GM19351 (cell line): ENCODE data around the gene C12orf75.
"Not testable (repeated sequence)": the region's sequence is repeated elsewhere in the genome, so short reads cannot be mapped to it uniquely, and the experiment has no call there.

ENCODE experiments used
- ATAC-seq: cut with Tn5 transposase; IDR thresholded peaks from one replicate; pipeline ENCODE4 v1.9.1; 2021; ENCODE audit warnings: mild to moderate bottlenecking, moderate library complexity; ENCODE audit not compliant: unreplicated experiment

The C12orf75 gene

DNA sequence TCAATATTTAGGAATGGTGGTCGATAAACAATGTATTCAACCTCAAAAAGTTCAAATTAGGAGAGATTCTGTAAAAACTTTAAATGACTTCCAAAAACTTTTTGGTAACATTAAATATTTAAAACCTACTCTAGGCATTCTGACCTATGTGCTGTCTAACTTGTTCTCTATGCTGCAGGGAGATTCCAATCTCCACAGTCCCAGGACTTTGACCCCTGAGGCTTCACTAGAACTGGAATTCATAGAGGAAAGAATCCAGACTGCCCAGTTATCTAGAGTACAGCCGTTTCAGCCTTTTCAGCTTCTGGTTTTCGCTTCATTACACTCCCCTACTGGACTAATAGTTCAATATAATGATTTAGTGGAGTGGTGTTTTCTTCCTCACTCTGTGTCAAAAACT lies 21.1 kb upstream of the C12orf75 start:
- not testable (repeated sequence) for ATAC-seq

DNA sequence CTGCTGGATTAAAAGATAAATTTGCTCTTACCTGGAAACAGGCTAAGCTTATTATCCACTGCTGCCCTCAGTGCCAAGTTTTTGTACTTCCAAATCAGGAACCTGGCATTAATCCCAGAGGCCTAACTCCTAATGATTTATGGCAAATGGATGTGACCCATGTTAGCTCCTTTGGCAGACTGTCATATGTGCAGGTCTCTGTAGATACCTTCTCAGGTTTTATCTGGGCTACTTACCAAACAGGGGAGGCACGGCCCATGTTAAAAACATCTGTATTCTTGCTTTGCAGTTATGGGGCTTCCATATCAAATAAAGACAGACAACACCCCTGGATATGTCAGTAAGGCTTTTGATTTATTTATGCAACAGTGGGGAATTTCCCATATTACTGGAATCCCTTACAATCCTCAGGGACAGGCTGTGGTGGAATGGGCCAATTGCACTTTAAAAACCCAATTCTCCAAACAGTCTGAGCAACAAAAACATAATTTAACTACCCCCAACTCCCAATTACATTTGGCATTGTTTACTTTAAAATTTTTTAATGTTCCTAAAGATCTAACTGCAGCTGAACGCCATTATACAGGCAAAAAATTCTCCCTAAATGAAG lies 19.9 kb upstream of the C12orf75 start:
- ATAC-seq = not testable (repeated sequence)

DNA sequence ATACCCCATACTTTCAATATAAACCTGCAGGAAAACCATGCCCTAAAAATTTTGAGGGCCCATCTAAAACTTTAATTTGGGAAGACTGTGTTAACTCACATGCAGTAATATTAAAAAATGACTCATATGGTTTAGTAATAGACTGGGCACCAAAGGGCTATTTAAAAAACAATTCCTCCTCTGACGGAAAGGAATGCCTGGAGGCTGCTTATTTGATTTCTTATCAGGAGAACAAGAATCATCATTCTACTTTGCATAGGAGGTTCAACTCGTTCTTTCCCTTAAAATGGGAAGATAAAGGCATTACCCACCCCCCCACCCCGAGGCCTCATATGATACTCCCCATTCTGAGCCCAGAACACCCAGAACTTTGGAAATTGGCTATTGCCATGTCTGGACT lies 18.6 kb upstream of the C12orf75 start:
- not testable (repeated sequence) for ATAC-seq

DNA sequence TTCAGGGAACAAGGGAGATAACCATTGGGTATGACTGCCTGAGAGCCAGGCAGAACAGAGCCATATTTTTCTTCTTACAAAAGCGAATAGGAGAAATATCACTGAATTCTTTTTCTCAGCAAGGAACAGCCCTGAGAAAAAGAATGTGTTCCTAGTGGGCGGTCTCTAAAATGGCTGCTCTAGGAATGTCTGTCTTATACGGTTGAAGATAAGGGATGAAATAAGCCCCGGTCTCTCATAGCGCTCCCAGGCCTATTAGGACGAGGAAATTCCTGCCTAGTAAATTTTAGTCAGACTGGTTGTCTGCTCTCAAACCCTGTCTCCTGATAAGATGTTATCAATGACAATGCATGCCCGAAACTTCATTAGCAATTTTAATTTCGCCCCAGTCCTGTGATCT lies 16.7 kb upstream of the C12orf75 start:
- not testable (repeated sequence) for ATAC-seq

DNA sequence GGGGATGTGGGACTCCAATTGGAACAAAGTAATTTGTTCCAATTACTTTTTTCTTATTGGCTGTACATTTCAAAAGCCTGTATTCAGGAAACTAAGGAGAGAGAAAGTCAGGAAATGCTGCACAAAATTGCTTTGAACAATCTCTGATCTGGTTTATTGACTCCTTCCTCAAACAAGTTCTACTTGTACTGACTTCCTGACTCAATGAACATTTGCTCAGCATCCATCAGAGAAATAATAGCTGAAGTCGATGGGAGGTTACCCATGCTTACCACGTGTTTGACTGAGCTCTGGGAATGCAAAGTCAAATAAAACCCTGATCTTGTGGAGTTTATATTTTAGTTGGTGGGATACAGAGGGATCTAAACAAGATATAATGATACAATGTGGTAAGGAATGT lies 15.4 kb upstream of the C12orf75 start:
- ATAC-seq = no peak

DNA sequence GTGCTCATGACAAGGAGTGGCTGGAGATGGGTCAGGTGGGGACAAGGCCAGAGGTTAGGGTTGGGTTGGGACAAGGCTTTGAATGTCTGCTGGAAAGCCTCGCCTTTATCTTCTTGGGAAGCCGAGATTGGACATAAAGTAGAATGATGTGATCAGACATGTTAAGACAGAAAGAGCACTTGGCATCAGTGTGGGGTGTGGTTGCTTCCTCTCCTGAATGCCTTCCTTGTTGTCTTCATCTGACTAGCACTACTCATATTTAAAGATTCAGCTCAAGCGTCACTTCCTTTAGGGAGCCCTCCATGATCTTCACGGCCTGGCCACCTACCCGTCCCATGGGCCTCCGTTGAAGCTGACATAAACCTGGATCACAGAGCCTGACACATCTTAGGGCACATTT lies 14.8 kb upstream of the C12orf75 start:
- no peak for ATAC-seq

DNA sequence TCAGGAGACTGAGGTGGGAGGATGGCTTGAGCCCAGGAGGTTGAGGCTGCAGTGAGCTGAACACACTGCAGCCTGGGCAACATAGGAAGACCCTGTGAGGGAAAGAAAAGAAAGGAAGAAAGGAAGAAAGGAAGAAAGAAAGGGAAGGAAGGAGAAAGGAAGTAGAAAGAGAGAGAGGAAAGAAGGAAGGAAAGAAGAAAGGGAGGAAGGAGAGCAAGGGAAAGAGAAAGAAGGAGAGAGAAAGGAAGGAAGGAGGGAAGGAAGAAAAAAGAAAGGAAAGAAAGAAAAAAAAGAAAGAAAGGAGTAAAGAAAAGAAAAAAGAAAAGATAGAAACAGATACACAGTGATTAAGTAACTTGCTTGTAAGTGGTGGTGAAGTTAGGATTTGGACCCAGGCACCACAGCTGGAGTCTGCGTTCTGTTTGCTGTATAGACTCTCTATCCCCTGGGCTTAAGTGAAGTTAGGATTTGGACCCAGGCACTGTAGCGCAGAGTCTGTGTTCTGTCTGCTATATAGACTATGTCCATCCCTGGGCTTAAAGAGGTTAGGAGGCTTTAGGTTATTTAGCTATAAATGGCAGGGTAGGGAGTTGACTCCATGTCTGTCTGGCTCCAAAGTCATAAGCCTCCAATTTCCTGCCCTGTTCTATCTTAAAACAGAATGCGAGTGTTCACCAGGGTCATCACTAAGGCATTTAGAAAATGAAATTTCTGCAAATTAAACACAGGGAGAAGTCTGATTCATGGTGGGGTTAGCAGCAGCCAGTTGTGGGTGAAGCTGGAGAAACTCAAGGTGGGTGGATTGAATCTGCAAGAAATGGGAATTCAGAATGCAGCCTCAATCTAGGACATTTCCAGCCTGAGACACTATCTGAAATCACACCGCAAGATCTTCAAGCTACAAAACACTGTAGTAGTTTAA lies 13.3 kb upstream of the C12orf75 start:
- no peak for ATAC-seq

DNA sequence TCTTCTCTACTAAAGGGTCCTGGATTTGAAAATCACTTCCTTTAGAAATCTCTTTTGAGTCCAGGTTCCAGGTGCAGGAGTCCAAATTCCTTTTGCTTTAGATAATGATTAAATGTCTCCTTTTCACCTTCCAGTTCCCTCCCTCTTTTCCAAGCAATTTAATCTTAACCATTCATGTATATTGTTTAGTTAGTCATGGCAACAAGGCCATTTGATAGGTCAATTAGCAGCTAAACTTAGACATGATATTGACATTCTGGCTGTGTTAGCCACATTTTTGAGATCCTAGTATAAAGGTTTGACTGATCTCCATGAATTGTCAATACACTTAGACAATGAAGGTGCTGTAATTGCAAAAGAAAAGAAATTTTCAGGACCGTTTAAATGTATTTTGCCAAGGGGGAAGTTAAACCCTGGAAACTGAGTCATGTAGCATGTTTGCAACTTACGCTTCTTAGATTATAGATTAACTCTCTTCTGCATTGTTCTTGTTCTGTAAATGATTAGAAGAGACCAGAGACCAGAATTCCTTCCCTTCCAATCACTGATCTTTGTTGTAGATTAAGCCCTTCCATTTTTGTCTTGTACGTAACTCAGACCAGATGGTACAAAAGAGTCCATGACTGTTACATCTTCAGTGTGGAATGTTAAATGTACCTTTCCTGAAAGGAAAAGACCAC lies 12.4 kb upstream of the C12orf75 start:
- no peak for ATAC-seq

DNA sequence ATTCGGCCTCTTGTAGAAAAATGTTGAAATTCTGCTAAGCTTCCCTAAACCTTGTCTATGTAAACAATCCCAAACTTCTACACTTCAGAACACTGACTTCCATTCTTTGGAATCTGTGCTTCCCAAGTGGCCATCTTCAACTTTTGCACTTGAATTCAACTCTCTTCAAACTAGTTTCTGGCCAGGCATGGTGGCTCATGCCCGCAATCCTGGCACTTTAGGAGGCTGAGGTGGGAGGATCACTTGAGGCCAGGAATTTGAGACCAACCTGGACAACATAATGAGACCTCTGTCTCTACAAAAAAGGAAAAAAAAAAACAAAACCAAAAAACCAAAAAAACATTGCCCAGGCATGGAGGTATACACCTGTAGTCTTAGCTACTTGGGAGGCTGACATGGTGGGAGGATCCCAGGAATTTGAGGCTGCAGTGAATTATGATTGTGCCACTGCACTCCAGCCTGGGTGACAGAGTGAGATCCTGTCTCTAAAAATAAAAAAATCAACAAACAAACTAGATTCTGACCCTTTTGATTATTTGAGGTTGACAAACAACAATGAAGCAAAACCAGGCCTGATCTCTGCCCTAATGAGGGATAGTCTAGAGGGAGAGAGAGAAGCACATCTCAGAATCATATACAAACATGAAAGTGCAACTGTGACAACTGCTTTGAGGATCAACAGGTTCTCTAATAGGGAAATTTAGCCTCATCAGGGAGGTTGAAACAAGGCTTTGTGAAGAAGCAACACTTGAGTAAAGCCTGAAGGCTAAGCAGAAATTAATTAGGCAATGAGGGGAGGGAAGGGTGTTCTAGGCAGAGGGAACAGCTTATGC lies 11.6 kb upstream of the C12orf75 start:
- ATAC-seq = no peak

DNA sequence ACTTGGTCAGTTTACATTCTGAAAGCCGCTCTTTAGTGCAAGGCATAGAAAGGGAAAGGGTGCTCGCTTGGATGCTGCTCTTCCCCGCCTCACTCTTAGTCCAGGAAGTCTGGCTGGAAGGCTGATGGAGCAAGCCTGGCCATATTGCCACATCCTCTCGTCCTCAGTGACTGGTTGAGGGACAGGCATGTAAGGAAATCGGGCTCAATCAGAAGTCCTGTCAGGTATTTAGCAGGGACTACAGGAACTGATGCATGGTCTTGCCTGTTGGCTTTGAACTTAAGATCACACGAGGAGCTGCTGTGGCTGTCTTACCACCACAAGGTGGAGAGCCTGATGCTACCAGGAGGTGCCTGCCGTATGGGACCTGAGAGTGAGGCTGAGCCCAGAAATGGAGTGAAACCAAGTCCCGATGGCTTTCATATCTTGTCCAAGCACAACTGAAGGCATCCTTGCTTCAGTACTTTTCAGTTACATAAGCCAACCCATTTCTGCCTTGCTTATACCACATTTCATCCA lies 10.7 kb upstream of the C12orf75 start:
- no peak for ATAC-seq

DNA sequence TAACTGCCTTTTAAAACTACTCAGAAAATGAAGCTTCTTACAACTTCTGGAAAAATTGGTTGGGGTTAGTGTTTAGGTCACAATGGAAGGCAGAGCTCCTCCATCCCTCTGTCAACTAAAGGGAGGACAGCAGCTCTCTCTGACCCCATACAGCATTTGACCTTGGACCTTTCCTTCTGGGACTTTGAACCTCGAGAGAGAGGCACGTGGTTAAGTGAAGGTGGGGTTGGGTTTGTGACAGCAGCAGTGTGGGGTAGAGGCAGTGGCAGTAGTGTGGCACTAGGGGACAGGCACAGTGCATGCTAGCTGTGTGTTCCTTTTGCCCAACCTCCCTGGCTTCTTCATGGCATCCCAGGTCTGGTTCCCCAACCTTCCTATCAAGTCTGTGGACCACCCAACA lies 9.4 kb upstream of the C12orf75 start:
- ATAC-seq = no peak

DNA sequence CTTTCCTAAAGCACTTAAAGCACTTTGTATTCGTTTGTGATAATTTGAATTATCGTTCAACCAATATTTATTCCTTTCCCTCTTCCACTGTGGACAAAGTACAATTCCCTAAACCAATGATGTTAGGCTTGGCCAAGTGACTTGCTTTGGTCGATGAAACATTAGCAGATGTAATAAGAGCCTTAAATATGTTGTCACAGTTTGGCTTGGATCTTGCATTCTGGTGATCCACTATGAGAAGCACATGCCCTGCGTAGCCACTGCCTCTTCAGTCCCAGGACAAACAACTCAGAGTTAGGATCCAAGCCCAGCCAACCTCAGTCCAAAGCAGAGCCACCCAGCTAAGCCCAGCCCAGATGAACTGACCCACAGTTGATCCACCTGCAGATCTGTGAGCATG lies 8.4 kb upstream of the C12orf75 start:
- no peak for ATAC-seq

DNA sequence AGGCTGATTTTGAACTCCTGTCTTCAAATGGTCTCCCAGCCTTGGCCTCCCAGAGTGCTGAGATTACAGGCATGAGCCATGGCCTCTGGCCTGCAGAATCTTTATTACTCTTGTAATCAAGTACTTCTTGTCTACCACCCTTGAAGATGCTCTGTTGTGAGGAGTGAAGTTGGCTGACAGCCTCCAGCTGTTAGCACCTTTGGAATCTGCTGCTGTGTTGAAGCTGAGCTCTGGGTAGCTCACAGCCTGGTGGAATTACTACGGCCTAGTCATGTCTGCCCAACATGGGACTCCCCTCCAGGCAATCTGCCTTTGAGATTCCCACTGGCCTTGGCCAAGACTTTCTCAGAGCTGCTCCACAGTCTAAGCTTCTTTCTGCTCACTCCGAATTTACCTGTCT lies 5.8 kb upstream of the C12orf75 start:
- ATAC-seq = no peak

DNA sequence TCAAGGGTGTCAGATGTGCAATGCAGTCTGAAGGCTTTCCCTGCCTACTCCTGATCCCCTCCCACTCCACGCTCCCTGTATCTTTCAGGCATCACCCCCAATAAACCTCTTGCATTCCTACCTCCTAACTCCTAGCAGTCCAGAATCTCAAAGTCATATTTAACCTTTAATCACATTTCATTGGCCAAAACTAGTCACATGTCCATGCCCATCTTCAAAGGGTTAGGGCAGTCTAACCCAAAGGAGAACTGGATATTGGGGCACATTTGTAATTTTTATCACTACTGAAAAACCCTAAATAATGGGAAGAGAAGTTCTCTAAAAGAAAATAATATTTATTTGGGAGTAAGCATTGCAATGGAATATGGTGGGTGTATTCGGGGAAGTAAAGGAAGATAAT lies 5.4 kb upstream of the C12orf75 start:
- no peak for ATAC-seq

DNA sequence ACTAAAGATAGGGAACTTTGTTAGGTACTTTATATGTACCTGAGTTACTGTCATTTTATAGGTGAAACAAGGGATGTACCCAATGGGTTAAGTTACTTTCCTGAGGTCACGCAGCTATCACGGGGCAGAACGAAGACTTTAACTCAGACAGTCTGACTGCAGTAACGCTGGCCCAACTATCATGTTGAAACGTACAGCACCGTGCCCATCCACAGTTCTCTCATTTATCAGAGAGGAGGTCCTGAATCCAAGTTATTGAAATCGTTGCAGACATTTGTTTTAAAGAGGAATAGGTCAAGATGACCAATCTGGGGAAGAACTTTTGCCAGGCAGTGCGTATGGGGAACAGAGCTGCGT lies 587 bp upstream of the C12orf75 start:
- peak; percentile 9 for ATAC-seq

DNA sequence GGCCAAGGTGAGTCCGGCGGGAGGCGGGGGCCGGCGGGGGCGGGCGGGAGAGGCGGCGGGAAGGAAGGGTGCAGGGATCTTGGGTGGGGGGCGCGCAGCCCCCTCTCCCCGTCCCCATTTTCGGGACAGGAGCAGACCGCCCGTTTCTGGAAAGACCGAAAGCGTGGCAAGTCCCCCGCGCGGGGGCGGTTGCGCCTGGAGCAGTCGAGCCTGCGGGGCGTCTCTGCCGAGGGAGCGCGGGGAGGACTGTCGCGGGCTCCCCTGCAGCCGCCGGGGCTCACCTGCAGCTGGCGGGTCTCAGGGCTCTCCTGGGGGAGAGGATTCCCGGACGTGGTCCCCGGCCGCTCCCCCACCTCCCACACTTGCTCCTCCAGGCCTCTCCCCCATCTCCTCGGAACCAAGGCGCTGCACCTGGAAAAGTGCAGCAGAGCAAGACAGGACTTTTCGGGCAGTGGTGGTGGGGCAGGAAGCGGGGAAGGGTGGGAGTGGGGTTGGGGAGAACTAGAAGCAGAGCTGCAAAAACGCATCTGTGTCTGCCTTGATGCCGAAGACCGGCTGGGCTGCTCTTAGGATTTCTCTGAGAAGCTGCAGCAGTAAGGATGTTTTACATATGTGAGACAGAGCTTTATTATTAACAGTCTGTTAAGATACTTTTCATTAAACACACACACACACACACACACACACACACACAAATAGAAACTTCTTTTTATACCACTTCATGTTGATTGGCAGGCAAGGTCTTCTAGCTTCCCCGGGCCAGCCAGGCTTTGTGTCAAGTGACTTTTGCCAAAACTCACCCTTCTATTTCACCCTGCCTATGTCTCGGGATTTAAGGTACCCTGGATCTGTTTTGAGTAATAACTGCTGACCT lies 677 bp downstream of the C12orf75 start:
- peak; percentile 14 for ATAC-seq

DNA sequence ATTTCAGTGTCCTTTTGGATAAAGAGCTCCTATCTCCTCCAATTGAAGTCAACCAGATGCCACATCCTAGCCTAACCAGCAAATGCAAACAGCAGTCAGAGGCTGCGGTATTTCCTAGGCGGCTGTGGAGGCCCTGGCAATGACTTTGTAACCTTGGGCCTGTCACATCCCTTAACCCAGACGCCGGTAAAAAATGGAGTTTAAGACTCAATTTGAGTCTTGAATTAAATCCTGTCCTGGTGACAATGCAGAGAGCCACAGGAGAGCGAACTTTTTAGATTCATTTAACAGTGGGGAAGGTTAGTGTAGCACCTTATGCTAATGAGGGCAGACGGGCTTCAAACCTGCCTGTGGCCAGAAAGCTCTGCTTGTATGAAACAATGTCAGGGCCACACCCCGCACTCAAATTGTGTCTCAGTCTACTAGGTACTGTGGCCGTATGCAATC lies 1.3 kb downstream of the C12orf75 start:
- no peak for ATAC-seq

DNA sequence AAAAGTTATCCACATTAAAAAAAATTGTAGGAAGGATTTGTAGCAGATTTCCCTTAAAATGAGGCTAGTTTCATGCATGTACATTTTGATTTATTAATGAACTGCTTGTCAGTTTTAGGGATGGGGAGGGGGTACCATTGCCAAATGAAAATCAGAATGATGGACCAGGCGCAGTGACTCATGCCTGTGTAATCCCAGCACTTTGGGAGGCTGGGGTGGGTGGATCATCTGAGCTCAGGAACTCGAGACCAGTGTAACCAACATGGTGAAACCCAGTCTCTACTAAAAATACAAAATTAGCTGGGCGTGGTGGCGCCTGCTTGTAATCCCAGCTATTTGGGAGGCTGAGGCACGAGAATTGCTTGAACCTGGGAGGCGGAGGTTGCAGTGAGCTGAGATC lies 1.8 kb downstream of the C12orf75 start:
- ATAC-seq = not testable (repeated sequence)

DNA sequence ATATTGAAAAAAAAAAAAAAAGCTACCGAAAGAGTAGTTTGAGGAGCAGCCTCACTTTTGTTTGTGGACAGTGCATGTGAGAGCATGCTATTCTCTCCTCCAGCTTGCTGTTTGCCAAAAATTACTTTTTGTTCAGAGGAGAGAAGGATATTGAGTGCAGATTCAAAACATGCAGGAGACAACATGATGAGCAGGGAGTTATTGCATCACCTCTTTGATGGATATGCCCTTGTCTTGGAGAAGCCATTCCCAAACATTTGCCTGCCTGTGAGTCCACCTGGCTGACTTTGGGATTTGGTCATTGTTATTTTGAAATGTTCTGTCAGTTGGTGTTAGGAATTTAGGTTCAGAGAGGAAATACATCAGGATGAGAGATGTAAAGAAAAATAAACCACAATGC lies 2.4 kb downstream of the C12orf75 start:
- ATAC-seq = no peak

DNA sequence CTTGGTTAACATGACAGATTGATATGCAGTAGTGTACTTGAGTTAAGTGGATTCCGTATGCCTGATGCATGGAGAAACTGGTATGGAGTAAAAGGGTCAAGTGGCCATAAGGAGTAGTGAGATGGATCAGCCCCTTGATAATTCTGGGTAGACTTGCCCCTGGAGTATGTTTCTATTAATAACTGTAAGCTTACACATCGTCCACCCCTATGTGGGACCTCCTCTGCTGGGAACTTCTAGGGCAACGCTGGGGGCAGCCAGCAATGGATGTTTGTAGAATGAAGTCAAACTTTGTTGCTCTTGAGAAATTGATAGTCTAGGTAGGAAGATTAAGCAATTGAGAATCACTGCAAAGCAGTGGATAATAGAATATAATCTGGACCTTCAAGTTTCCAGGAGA lies 3.5 kb downstream of the C12orf75 start:
- ATAC-seq = no peak
